Testis (tissue), 3 donors: ENCODE results near the gene INMT. TPM values are rescaled to one million over a fixed set of nuclear protein-coding genes. Genes with fewer than 3 reads are reported as not detected.

Experiments used
- DNase-seq: peaks from one replicate; pipeline ENCODE4 v3.0.0-alpha.2; 2019
- H3K27ac ChIP-seq, 2 donors: fragments of 200-600 bp; sonication (generic); one replicate each; pipeline ENCODE4 v1.5.1; 2019
- H3K27me3 ChIP-seq: fragments of 200-600 bp; sonication (generic); one replicate; pipeline ENCODE4 v1.5.1; 2019
- H3K36me3 ChIP-seq: fragments of 200-600 bp; sonication (generic); one replicate; pipeline ENCODE4 v1.5.1; 2017; ENCODE audit warnings: low read depth; ENCODE audit errors: missing control alignments
- H3K4me1 ChIP-seq: fragments of 200-600 bp; sonication (generic); one replicate; pipeline ENCODE4 v1.5.1; 2019
- H3K4me3 ChIP-seq, 2 donors: fragments of 200-600 bp; sonication (generic); one replicate each; pipeline ENCODE4 v1.5.1; 2017 to 2019
- H3K9me3 ChIP-seq: fragments of 200-600 bp; sonication (generic); one replicate; pipeline ENCODE4 v1.5.1; 2017
- POLR2A ChIP-seq: fragments of 450-650 bp; IDR thresholded peaks from one replicate; pipeline ENCODE4 v1.6.1; 2017; ENCODE audit warnings: antibody characterized with exemption, mild to moderate bottlenecking, moderate library complexity
- WGBS, 2 donors: methylation state at CpG; one replicate each; pipeline ENCODE4 v1.1.5; 2018; 5-methylcytosine and 5-hydroxymethylcytosine counted together
- intact Hi-C: fragments of 100-400 bp; cut with DNase I; formaldehyde crosslinking; loops from one replicate; pipeline ENCODE4 v1.15.1; 2023; ENCODE audit warnings: low total_unique reads
- polyA plus RNA-seq: library from polyadenylated mRNA; stranded (reverse); fragments of 350-450 nt; fragmentation: Illumina TruSeq; extraction: RNeasy Lipid Tissue Mini Kit (QIAGEN cat#74804); gene quantifications from one replicate; pipeline ENCODE4 v1.2.3, GENCODE V29; 2014; ENCODE audit warnings: low read depth, low replicate concordance; ENCODE audit not compliant: insufficient read depth
- total RNA-seq, 2 donors: library from RNA; depleted of rRNA; stranded (reverse); fragments of >200 nt; gene quantifications; one replicate each; pipeline ENCODE4 v1.2.3, GENCODE V29; 2016
- TF ChIP-seq, protein P1 (sequence below), 3 experiments: fragments of 450-650 bp in 2 of 3; fragments of 200-600 bp in 1 of 3; sonication (generic) in 1 of 3; IDR thresholded peaks; one replicate each; pipeline ENCODE4 v1.5.1; 2016 to 2019; ENCODE audit warnings: antibody characterized with exemption in 3 of 3, mild to moderate bottlenecking in 2 of 3, moderate library complexity in 1 of 3

INMT gene
- total and polyA plus RNA-seq, 3 donors from 2014 or later, result 31.8 to 68.4 (median 41.2) TPM

DNA sequence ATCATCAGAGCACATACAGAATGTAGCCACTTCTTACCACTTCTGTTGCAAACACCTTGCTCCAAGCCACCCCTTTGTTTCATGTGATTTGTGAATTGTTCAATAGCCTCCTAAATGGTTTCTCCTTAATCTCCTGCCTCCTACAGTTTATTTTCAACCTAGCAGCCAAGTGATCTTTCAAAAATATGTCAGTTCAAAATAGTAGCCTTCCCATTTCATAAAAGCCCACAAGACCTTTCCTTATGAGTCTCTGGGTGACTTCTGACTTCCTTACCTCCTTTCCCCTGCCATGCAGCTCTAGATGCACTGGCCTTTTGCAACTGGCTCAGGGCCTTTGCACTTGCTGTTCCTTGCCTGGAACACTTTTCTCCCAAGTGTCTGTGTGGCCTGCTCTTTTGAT is 24.1 kb downstream of the INMT start:
- H3K4me3 ChIP-seq, result no peak overlapping the region
- DNase-seq, result no peak
- H3K27ac ChIP-seq, result no peak overlapping the region
- H3K27me3 ChIP-seq, result no peaks in the 10 kb centered on the region
- intact Hi-C loops, result no loop called here
- TF ChIP-seq, protein P1, sequence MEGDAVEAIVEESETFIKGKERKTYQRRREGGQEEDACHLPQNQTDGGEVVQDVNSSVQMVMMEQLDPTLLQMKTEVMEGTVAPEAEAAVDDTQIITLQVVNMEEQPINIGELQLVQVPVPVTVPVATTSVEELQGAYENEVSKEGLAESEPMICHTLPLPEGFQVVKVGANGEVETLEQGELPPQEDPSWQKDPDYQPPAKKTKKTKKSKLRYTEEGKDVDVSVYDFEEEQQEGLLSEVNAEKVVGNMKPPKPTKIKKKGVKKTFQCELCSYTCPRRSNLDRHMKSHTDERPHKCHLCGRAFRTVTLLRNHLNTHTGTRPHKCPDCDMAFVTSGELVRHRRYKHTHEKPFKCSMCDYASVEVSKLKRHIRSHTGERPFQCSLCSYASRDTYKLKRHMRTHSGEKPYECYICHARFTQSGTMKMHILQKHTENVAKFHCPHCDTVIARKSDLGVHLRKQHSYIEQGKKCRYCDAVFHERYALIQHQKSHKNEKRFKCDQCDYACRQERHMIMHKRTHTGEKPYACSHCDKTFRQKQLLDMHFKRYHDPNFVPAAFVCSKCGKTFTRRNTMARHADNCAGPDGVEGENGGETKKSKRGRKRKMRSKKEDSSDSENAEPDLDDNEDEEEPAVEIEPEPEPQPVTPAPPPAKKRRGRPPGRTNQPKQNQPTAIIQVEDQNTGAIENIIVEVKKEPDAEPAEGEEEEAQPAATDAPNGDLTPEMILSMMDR (IDR thresholded peaks at IDR 0.05), result no peak
- TF ChIP-seq POLR2A, result no peak
- H3K9me3 ChIP-seq, result no peaks in the 10 kb centered on the region
- H3K4me1 ChIP-seq, result peaks cover 27% of the 10 kb centered on the region
- no peaks in the 10 kb centered on the region for H3K36me3 ChIP-seq

DNA sequence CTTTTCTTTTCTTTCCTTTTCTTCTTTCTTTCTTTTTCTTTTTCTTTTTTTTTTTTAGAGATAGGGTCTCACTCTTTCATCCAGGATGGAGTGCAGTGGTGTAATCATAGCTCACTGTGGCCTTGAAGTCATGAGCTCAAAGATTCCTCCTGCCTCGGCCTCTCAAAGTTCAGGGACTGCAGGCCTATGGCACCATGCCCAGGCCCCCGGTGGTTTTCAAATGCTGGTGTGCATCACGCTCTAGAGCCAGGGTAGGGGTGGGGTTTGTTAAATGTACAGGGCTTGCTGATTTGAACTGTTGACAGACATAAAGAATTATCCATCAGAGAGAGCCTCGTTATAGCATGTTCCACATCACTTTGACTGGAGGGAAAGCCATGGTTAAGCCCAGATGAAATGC is 25.0 kb downstream of the INMT start:
- H3K4me1 ChIP-seq, result peaks cover 26% of the 10 kb centered on the region
- TF ChIP-seq, protein P1 (IDR thresholded peaks at IDR 0.05), result no peak
- no peak for TF ChIP-seq POLR2A
- no peaks in the 10 kb centered on the region for H3K9me3 ChIP-seq
- WGBS, 2 donors, result 48% methylated on average over 4 of the region's 4 CpGs
- H3K4me3 ChIP-seq, result no peak overlapping the region
- no peaks in the 10 kb centered on the region for H3K27me3 ChIP-seq
- no peaks in the 10 kb centered on the region for H3K36me3 ChIP-seq
- intact Hi-C loops, result no loop called here
- no peak for DNase-seq
- H3K27ac ChIP-seq, result peak overlapping the region in 1 of 2 donors; percentile 5

DNA sequence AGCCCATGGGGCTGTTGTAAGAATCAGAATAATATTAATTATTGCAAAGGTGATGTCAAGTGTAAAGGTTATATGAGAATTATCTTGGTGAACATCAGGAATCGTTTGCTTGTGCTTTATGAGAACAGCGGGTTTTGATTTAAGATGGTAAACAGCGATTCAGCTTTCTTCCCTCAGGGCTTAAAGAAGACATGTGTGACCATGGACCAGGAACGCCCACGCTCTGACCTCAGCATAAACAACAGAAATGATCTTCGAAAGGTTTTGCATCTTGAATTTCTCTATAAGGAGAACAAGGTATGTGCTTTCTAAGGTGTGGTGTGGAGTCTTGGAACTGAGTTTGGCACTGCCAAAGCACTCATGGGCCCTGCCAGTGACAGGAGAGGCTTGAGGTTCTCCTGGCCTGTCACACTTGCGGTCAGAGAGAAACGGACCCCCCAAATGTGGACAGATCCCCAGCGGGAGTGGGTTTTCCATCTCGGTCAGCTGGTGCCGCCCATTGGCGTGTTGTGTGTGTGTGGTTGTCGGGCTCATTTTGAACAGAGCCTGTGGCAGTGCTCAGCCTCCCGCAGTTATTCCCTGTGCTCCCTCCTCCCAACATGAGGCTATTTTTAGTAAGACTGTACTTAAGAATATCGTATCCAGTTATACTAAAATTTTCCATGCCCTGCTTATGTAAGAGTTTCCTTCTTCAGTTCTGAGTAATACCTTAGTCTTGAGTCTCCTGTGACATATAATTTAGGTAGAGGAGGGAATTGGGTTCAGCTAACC is 26.5 kb downstream of the INMT start:
- intact Hi-C loops, result no loop called here
- Histone ChIP-seq H3K4me1 (peaks cover 12% of the 10 kb centered on the region), H3K4me3 (no peak overlapping the region), H3K36me3 (no peaks in the 10 kb centered on the region), H3K9me3 (no peaks in the 10 kb centered on the region), H3K27ac (peak overlapping the region; percentile 14 to 57), H3K27me3 (no peaks in the 10 kb centered on the region)
- TF ChIP-seq POLR2A, result no peak
- TF ChIP-seq, protein P1 (IDR thresholded peaks at IDR 0.05), result no peak
- DNase-seq, result no peak
- 65 to 78% methylated on average over 13 to 15 of the region's 15 CpGs for WGBS, 2 donors

DNA sequence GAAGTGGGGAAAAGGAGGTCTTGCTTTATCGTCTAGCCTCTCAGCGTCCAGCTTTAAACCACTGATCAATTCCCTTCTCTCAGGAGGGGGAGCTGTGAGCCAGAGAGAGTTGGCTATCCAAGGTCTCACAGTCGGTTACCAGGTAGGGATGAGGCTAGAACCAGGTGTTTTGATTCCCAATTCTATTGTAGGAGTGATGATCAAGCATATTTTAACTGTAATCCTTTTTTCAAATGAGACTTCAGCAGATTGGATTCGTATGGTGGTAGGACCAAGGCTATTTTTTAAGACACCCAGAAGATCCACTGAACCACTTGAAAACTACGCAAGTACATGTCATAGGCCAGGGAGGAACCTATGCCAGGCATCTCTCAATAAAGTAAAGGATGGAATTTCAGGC is 27.6 kb downstream of the INMT start:
- no peak for TF ChIP-seq POLR2A
- TF ChIP-seq, protein P1 (IDR thresholded peaks at IDR 0.05), result no peak
- no peak for DNase-seq
- Histone ChIP-seq H3K4me1 (peaks cover 12% of the 10 kb centered on the region), H3K27me3 (no peaks in the 10 kb centered on the region), H3K27ac (no peak overlapping the region), H3K4me3 (no peak overlapping the region), H3K36me3 (no peaks in the 10 kb centered on the region), H3K9me3 (no peaks in the 10 kb centered on the region)
- intact Hi-C loops, result no loop called here
- WGBS, 2 donors, result 83 to 85% methylated on average over 5 of the region's 5 CpGs

DNA sequence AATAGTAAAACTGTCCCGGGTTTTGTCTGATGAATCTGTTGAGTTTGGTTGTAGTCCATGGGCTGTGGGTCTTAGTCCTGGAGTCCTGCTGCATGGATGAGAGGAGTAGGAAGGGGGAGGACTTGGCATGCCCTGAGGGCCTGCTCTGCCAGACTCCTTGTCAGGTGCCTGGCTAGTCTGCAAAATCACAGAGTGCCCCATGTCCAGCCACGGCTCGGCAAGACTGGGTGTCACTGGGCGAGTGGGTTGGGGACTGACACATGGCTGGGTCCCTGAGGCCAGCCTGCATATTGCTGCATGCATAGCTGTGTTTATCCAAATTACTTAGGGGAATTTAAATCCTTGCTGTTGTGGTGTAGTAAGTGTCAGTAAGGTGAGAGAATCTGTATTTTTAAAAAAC is 29.0 kb downstream of the INMT start:
- H3K27me3 ChIP-seq, result no peaks in the 10 kb centered on the region
- no peaks in the 10 kb centered on the region for H3K36me3 ChIP-seq
- no peak overlapping the region for H3K27ac ChIP-seq
- intact Hi-C loops, result no loop called here
- TF ChIP-seq, protein P1 (IDR thresholded peaks at IDR 0.05), result no peak
- TF ChIP-seq POLR2A, result no peak
- DNase-seq, result no peak
- WGBS, 2 donors, result 78 to 79% methylated on average over 2 to 4 of the region's 4 CpGs
- no peaks in the 10 kb centered on the region for H3K9me3 ChIP-seq
- H3K4me1 ChIP-seq, result peaks cover 12% of the 10 kb centered on the region
- no peak overlapping the region for H3K4me3 ChIP-seq
